ENCODE measurements around the gene WDR82.

DNA sequence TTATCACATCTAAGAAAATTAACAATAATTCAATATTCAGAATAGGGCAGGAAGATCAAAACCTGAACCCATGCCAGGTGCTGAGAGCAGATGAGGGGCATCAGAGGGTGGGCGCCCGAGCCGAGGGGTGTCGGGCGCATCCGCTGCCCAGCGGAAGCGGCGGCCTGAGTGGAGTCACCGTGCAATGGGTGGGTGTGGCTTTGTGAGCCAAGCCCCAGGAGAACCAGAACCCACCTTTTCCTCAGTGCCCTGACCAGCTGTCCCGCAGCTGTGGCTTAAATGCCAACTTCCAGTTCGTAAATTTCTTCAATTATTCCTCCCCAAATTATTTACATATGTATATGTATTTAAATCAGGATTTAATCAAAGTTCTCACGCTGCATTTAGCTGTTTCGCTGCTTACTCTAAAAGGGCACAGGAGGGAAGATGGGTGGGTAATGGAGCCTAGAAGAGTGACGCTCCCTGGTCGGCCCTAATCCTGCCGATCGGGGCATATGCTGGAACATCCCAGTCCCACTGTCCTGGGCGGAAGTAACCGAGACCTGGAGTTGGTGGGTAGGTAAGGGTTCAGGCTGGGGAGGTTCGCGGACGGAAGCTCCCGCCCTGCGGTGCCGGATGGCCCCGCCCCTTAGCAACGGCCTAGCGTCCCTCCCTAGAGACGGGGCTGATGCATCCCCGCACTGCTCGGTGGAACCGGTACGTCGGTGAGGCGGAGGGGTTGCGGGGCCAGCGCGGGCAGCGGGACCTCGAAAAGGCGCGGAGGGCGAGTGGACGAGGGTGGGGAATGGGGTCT is 39.0 kb upstream of the WDR82 start:
- TF ChIP-seq, protein P1, sequence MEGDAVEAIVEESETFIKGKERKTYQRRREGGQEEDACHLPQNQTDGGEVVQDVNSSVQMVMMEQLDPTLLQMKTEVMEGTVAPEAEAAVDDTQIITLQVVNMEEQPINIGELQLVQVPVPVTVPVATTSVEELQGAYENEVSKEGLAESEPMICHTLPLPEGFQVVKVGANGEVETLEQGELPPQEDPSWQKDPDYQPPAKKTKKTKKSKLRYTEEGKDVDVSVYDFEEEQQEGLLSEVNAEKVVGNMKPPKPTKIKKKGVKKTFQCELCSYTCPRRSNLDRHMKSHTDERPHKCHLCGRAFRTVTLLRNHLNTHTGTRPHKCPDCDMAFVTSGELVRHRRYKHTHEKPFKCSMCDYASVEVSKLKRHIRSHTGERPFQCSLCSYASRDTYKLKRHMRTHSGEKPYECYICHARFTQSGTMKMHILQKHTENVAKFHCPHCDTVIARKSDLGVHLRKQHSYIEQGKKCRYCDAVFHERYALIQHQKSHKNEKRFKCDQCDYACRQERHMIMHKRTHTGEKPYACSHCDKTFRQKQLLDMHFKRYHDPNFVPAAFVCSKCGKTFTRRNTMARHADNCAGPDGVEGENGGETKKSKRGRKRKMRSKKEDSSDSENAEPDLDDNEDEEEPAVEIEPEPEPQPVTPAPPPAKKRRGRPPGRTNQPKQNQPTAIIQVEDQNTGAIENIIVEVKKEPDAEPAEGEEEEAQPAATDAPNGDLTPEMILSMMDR (conservative IDR thresholded peaks at IDR 0.05 in 1 of 2, IDR thresholded peaks at IDR 0.05 in 1 of 2; ENCODE audit: extremely low read depth in 1 of 2, insufficient read depth in 1 of 2, low read depth in 1 of 2, low read length in 2 of 2), result no peak
- no peak for TF ChIP-seq EZH2 (IDR thresholded peaks at IDR 0.05; ENCODE audit: borderline replicate concordance, low read length)

Measured in mammary epithelial cell (primary cell).